NK-92 (cell line): Measurements from ENCODE around the gene LINC00632.
"Not testable (repeated sequence)": the region's sequence is repeated elsewhere in the genome, so short reads cannot be mapped to it uniquely, and the experiment has no call there.

Experiments used
- DNase-seq: peaks from one replicate; lab custom pipeline; 2025; ENCODE audit not compliant: unreplicated experiment; lab: John Stamatoyannopoulos, UW

The LINC00632 gene

DNA sequence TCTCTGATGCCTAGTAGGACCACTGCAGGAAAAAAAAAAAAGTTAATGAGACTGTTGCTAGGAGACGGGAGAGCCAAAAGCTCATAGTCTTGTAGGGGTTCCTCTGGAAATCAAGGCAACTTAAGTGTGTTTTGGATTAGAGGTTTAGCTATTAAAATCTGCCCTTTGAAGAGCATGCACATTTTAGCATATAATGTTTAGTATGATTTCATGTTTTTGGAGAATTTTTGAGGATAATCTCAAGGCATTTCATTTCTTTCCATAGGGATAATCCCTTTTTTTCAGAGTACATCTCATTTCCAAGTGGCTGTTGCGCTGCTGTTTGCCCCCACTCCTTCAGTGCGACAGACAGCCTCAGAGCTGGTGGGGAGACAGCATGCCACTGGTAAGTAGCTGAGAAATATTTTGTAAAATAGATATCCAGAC, at the start of gene LINC00632:
LINC00632 (plus strand) TSS at position 339 of the 426 bp plus-strand sequence.
- no peak for DNase-seq

DNA sequence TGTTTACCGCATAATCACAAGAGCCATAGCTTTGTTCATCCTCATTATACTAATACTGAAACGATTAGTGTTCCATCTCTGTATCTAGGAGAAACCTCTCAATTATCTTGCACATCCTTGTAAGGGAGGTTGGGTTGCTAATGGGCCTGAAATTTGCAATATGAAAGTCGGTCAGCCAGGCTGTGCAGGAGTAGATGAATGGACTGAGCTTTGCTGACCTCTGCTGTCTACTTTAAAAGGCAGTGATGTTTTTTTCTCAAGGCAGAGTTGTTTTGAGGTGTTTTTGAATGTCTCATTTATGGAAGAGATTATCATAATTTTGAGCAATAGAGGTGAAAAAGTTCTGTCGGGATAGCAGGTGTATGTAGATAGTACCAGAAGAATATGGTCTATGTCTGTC, 47.9 kb upstream of the LINC00632 start:
- DNase-seq, result no peak

DNA sequence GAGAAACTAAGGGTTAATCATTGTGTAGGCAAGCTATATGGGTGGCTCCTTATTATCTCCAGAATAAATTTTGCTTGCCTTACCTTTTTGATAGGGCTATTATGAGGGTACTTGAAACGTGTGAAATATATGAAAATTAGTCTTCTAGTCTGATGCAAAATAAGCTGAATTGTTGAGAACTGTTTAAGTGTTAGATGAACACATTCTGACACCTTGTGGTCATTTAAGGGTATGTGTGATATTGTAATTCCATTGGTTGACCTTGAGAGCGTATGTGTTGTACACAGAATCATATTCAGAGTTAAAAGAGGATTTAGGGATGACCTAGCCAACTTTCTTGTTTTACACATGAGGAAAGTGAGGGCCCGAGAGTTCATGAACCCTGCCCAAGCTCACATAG, 44.6 kb upstream of the LINC00632 start:
- DNase-seq, result no peak

DNA sequence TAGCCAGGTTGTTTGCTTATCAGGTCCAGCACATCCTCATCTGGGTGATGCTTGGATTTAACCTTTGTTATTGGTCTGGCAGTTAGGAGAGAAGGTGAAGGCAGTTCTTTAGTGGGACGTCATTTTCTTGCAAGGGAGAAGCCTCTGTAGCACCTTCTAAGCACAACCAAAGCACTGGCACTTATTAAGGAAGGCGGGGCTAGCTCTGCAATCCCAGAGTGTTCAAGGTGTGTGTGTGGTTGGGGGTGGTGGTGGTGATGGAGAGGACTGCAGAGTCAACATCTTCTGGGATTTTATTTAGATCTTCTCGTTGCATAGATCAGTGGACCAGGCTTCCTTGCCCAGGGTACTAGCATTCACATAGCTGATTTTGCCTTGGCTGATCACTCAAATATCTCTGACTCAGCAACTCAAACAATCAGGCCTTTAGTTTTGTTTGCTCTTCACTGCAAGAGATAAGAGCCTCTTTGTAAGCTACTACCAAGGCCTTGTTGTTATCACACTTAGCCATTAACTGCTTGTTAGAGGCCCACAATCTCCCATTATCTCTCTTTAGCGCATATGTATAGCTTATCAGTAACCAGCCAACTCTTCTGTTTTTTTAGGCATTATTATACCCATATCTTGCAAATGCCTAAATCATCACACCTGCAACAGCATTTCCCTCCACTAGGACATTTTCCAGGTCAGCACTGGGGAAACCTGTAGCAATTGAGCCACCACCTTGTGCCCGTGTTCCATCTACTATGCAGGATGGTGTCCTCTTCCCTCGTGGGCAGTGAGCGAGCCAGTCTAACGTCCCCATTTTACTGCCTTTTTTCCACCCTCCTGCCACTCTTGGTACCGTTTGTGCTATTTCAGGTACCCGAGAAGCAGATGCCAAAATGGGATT, 36.5 kb upstream of the LINC00632 start:
- DNase-seq, result no peak

DNA sequence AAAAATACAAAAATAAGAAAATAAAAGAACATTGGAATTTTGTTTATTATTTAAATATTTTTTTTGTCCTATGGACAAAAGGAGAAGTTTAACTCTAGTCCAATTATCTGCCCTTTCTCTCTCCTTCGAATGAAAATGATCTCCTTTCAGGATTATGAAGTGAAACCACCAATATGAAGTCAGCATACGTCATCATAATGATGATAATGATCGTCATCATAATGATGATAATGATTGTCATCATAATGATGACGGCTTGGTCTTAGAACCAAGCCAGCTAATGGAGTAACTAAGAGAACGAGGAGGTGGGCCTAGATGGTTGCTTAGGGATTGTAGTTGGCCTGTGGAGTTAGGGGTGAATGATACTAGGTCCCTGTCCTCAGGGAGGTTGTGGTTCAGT, 21.9 kb upstream of the LINC00632 start:
- no peak for DNase-seq

DNA sequence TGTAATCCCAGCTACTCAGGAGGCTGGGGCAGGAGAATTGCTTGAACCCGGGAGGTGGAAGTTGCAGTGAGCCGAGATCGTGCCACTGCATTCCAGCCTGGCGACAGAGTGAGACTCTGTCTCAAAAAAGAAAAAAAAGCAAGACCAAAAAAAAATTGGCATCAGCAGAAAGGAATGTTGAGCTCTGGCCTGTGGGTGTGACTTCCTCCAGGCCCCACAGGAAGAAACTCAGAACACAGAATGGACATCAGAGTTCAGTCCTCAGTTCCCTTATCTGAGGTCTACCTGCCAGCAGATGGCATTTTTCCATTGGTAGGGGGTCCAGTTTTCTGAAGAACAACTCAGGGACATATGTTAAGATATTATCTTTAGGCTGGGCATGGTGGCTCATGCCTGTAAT, 18.0 kb upstream of the LINC00632 start:
- DNase-seq, result not testable (repeated sequence)

DNA sequence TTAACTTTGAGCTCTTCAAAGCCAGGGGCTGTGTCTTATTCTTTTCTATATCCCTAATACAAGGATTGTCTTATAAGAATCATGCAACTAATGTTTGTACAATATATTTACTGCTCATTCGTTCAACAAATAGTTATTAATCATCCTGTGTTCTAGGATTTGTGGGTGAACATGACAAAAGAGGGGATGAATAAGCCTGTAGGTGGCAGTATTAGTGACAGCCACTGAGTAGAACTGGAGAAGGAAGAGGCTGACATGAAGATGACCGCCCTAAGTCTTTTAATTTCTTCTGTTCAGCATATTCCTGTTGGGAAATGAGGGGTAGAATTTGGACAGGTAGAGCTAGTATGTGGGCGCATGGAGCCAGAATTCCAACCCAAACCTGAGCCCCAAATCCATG, 11.9 kb upstream of the LINC00632 start:
- DNase-seq, result no peak

DNA sequence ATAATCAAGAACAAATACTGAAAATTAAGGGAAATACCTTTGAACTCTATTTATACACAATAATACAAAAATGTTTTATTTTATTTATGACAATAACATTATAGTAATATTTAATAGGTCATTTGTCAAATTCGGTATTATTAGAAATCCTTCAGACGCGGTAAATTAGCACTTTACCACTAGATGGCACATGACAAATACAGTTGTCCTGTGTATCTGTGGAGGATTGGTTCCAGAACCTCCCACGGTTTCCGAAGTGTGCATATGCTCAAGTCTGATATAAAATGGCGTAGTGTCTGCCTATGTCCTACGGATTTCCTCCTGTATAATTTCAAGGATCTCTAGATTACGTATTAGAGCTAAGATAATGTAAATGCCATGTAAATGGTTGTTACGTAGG, 8.1 kb upstream of the LINC00632 start:
- DNase-seq, result no peak

DNA sequence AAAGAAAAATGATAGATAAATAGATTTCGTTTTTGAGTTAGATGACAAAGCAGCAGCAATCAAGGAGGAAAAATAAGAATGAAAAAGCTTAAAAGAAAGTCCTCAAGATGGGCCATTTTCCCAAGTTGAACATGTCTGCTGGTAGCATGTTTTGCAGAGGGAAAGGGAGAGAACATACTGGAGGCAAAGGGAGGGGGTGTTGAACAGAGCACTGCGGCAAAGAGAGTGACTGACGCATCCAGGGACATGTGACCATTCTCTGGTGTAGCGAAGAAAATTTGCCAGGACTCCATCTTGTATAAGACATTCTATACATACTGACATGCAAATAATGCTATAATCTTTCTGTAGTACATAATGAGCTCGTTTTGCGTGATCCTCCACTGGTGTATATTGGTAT, 1.2 kb downstream of the LINC00632 start:
- DNase-seq, result no peak

DNA sequence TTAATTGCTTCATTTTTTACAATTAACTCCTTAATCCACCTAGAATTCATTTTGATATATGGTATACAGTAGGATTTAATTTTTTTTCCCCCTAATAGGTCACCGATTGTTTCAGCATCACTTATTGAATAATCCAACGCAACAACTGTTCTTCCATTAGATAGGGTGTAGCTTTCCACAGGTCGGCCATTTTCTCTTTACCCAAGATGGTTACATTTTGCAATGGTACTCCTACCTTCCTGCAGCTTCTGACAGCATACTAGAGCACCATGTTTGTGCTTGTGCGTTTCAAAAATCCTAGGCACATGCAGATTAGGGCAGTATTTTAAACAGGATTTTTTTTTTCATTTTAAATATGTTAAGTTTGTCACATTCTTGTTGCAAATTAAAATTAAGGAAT, 2.3 kb downstream of the LINC00632 start:
- no peak for DNase-seq

DNA sequence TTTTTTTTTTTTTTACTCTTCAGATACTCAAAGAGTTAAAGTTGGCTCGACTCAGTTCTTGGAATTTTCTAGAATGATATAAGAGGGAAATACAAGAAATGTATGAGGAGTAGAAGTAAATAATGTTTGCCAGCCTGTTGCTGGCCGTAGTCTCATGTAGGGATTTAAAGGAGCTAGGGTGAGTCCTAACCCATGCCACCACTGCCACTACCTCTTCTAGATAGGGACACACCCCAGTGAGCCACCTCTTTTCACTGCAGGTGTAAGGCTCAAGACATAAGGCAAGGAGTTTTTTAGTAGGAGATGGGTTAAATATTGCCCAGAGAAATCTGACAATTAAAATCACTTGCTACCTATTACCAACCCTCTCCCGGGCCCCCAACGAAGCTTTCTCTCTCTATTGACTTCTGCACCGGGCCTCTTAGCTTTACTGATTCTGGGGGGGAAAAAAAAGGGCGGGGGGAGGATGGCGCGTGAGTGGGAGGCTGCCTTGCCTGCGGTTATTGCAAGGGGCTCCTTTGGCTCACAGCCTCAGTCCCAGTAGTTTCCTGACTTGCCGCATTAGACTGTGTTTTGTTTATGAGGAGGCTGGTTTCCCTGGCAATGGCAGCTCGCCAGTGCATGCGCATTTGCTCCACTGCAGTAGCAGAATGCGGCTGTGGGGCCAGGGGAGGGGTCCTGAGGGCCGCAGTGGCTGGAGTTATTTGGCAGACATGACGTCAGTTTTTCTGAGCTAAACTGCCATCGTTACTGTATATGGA, 3.0 kb downstream of the LINC00632 start:
- no peak for DNase-seq

DNA sequence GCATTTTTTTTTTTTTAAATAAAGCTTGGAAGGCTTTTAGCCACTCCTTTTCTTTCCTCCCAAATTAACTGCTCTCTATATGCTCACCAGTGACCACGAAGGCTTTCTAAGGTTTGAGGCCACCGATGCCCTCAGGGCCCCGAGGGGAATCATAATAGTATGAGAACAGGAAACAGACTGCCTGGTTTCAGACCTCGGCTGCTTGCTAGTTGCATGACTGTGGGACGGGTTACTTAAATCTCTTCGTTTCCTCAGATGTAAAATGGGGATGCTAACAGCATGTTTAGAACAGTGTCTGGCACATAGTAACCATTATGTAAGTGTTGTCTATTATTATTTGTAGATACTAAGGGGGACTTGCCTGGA, 3.6 kb downstream of the LINC00632 start:
- no peak for DNase-seq

DNA sequence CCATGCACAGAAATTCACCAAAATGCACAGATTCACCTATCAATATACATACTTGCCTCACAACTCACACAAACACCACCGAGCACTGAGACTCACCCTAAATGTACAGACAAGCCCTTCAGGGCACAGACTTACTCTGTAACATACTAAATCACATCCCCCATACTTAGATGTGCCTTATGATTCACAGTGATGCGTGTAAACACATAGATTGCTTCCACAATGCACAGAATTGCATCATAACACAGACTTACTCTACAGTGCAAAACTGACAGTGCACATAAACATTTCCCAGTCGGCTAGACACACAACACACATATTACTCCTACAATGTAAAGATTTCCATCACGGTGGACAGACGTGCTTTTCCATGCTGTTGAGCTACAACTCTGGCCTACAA, 6.2 kb downstream of the LINC00632 start:
- DNase-seq, result no peak

DNA sequence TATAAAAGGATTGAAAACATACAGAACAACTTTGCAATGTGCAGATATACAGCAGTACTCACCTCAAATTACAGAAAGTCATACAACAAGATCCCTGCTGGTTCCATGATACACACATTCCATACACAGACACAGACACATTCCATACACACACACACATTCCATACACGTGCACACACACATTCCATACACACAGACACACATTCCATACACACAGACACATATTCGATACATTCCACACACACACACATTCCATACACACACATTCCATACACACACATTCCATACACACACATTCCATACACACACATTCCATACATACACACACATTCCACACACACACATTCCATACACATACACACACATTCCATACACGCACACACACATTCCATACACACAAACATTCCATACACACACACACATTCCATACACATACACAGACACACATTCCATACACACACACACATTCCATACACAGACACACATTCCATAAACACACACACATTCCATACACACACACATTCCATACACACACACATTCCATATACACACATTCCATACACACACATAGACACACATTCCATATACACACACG, 13.7 kb downstream of the LINC00632 start:
- no peak for DNase-seq

DNA sequence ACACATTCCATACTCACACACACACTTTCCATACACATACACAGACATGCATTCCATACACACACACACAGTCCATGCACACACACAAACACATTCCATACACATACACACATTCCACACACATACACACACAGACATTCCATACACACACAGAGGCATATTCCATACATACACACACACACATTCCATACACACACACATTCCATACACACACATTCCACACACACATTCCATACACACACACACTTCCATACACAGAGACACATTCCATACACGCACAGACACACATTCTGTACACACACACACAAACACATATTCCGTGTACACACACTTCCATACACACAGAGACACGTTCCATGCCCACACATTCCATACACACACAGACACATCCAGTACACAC, 14.8 kb downstream of the LINC00632 start:
- DNase-seq, result no peak

DNA sequence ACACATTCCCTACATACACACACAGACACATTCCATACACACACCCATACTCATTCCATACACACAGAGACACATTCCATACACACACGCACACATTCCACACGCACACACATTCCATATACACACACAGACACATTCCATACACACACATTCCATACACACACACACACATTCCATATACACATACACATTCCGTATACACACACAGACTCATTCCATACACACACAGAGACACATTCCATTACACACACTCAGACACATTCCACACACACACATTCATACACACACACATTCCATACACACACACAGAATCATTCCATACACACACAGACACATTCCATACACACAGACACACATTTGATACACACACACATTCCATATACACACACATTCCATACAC, 15.2 kb downstream of the LINC00632 start:
- no peak for DNase-seq

DNA sequence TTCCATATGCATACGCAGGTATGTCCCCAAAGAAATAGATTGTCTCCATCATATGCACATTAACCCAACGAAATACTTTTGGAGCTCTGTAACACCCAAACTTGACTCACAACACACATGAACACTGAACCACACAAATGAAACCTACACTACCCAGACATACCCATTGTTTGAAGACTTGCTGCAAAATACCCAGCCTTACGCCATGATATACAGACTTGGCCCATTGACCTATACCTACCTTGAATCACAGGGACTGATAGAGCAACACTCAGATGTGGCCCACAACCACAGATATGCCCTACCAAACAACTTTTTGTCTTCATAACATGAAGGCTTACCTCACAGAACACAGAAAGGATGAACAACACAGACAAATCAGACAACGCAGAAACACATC, 15.9 kb downstream of the LINC00632 start:
- DNase-seq, result no peak

DNA sequence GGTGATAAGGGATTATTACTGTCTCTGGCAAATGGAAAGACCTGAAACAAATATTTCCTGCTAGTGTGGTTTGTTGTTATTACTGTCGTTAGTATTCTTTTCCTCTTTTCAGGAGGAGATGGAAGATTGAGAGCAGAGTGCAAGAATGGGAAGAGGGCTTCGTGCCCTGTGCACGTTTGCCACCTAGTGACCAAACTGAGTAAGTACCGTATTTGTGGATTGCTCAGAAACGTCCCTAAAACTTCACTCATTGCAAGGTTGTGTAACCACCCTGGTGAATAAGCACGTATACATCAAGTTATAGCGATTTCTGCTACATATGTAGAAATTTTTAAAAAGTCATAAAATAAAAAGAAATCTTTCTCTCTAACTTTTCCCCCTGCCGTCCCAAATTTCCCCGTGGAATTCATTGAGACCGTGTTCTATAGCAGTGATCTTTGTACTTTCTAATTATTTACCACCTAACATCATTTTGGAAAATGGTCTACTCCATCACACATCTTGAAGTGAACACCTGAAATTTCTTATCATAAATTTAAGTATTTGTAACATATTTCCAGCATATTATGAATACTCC, 24.3 kb downstream of the LINC00632 start:
- no peak for DNase-seq

DNA sequence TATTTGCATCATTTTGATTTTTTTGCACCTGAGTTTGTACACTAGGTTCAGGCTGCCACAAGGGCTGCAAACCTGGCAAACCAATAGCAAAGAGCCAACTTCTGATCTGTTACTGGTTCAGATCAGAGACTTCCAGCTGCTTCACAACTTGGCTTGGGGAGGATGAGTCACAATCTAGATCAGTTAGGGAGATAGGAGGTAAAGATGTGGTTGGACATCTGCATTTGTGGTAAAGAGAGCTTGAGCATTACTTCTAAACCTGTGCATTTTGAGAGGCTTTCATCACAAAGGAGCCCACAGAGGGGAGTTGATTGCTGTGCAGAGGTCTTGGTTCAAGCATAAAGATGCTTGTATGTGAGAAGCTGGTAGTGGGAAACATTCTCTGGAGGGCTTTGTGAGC, 34.5 kb downstream of the LINC00632 start:
- no peak for DNase-seq

DNA sequence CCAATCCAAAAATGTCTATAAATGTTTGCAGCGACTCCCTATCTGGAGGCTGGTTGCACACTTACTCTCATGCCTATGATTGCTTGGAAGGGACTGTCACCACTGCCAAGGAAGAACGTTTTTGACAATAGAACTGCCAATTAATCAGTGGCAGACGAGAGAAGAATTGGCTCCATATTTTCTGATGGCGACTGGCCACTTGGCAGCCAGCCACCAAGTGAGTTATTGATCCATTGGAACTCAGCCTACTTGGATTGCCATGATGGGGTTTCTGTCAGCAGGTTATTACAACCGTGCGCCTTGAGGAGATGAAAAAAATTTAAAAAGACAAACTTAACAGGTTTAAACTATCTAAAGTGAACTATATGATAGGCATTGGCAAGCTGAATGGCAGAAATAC, 47.4 kb downstream of the LINC00632 start:
- no peak for DNase-seq

DNA sequence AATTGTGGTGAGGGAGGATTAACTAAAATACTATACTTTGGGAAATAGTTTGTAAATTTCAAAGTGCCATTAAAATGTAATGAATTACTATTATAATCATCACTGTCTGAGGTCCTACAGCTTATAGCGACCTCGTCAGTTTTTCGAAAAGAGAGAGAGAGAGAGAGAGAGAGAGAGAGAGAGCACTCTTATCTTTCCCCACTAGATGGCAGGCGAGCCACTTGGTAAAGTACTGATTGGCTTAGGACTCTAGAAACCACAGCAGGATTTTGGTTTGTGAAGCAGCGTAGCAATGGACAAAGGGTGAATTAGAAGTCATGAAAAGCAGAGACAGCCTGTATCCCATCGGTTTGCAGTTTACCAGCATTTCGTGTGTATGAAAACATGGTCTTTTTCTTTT, 52.5 kb downstream of the LINC00632 start:
- DNase-seq, result no peak
